ENCODE results near the gene AK5. TPM values are rescaled to one million over a fixed set of nuclear protein-coding genes. Genes with fewer than 3 reads are reported as not detected.

The AK5 gene
- polyA plus RNA-seq, 2 of the 4 experiments (the other 2 are of a cell fraction): 4.9 to 6.1 TPM

GRCh38 chr1:77354536-77354935, 72.7 kb downstream of the AK5 start:
- TF ChIP-seq MAZ (IDR thresholded peaks at IDR 0.05; ENCODE audit: borderline replicate concordance, low read depth, low read length) (no peak), HDAC2 (IDR thresholded peaks at IDR 0.05) (no peak), RAD21 (conservative IDR thresholded peaks at IDR 0.05 in 1 of 2, IDR thresholded peaks at IDR 0.05 in 1 of 2) (no peak), BCL3 (IDR thresholded peaks at IDR 0.05) (no peak), HOXB5 (CRISPR knock-in tag; IDR thresholded peaks at IDR 0.05) (no peak), RARB (CRISPR knock-in tag; IDR thresholded peaks at IDR 0.05) (no peak), CBX8 (IDR thresholded peaks at IDR 0.05) (no peak), POLR2AphosphoS2 (conservative IDR thresholded peaks at IDR 0.05; ENCODE audit: low read length) (no peak), FOXS1 (CRISPR knock-in tag; IDR thresholded peaks at IDR 0.05) (no peak), HEYL (CRISPR knock-in tag; IDR thresholded peaks at IDR 0.05) (no peak), SMC3 (IDR thresholded peaks at IDR 0.05) (no peak), CEBPB (IDR thresholded peaks at IDR 0.05) (no peak), ZNF302 (CRISPR knock-in tag; IDR thresholded peaks at IDR 0.05) (no peak), CTCF (IDR thresholded peaks at IDR 0.05) (no peak), FOSB (CRISPR knock-in tag; IDR thresholded peaks at IDR 0.05) (no peak), NFE2L2 (conservative IDR thresholded peaks at IDR 0.05; ENCODE audit: low read length) (no peak), EHMT2 (IDR thresholded peaks at IDR 0.05; ENCODE audit: low read depth) (no peak), ZC3H11A (IDR thresholded peaks at IDR 0.05) (no peak), CHD2 (IDR thresholded peaks at IDR 0.05; ENCODE audit: low read length, partially characterized antibody) (no peak)
- WGBS (ENCODE audit: missing lambda C conversion rate): 81% methylated on average over 1 of the region's 1 CpG
- no peak for DNase-seq (ENCODE audit: low read depth in 1 of 2, low spot score in 1 of 2)

GRCh38 chr1:77355010-77355409, 73.2 kb downstream of the AK5 start:
- 85% methylated on average over 3 of the region's 3 CpGs for WGBS (ENCODE audit: missing lambda C conversion rate)
- Histone ChIP-seq H3K4me1 (peaks cover 8% of the 10 kb centered on the region; the same call in 1 of the 3 replicates), H3K9me3 (no peaks in the 10 kb centered on the region), H3K4me3 (no peak overlapping the region), H3K27ac (no peak overlapping the region; a peak in 1 of 6 replicates), H3K4me2 (no peak overlapping the region)
- TF ChIP-seq SREBF2 (IDR thresholded peaks at IDR 0.05) (no peak), RFX5 (IDR thresholded peaks at IDR 0.05) (no peak), NPAS2 (CRISPR knock-in tag; IDR thresholded peaks at IDR 0.05; ENCODE audit: borderline replicate concordance) (no peak), FOSL2 (IDR thresholded peaks at IDR 0.05) (no peak), FOSL2 (CRISPR knock-in tag; IDR thresholded peaks at IDR 0.05) (no peak), MAX (IDR thresholded peaks at IDR 0.05) (no peak), KDM1A (IDR thresholded peaks at IDR 0.05; ENCODE audit: low read depth) (no peak), BHLHE40 (IDR thresholded peaks at IDR 0.05; ENCODE audit: low read depth, low read length) (no peak), CHD4 (IDR thresholded peaks at IDR 0.05; ENCODE audit: borderline replicate concordance) (no peak), NFE2L2 (conservative IDR thresholded peaks at IDR 0.05; ENCODE audit: low read length) (no peak), HEYL (CRISPR knock-in tag; IDR thresholded peaks at IDR 0.05) (no peak), CBX8 (IDR thresholded peaks at IDR 0.05) (no peak), SMC3 (IDR thresholded peaks at IDR 0.05) (no peak), ELK1 (IDR thresholded peaks at IDR 0.05; ENCODE audit: low read depth, low read length) (no peak), EHF (CRISPR knock-in tag; IDR thresholded peaks at IDR 0.05) (no peak), ESRRA (IDR thresholded peaks at IDR 0.05; ENCODE audit: borderline replicate concordance, low read length) (no peak), CEBPB (IDR thresholded peaks at IDR 0.05) (no peak), POLR2AphosphoS2 (conservative IDR thresholded peaks at IDR 0.05; ENCODE audit: low read length) (no peak), ZSCAN20 (CRISPR knock-in tag; IDR thresholded peaks at IDR 0.05) (no peak), HOXA7 (CRISPR knock-in tag; IDR thresholded peaks at IDR 0.05) (no peak), ZFP36 (IDR thresholded peaks at IDR 0.05; ENCODE audit: borderline replicate concordance, partially characterized antibody) (no peak)
- ChIA-PET CTCF (no interaction called here), POLR2A (no interaction called here)
- DNase-seq (ENCODE audit: low read depth in 1 of 2, low spot score in 1 of 2) (no peak), ATAC-seq (no peak), FAIRE-seq (no peak)

More at GRCh38 chr1:77354536-77354935, 72.7 kb downstream of the AK5 start:
- H3K27ac ChIP-seq: no peak overlapping the region
- ChIA-PET CTCF (no interaction called here), POLR2A (no interaction called here)
- no peak for FAIRE-seq
- ATAC-seq: no peak
- H3K4me2 ChIP-seq: no peak overlapping the region
- peaks cover 8% of the 10 kb centered on the region; the same call in 1 of the 3 replicates for H3K4me1 ChIP-seq
- H3K4me3 ChIP-seq: no peak overlapping the region
- no peaks in the 10 kb centered on the region for H3K9me3 ChIP-seq

All from A549 (cell line).